ENCODE results near the gene UTP20. TPM values are rescaled to one million over a fixed set of nuclear protein-coding genes. Genes with fewer than 3 reads are reported as not detected.
"Not testable (repeated sequence)": the region's sequence is repeated elsewhere in the genome, so short reads cannot be mapped to it uniquely, and the experiment has no call there.

UTP20 gene
- total RNA-seq, 1 experiment from 2014 or later: 24.2 TPM

- in situ Hi-C loops (cut with HindIII; ENCODE audit: low sequenced_read_pairs): no loop called here
- DNase-seq (ENCODE audit: low spot score): no peak
Measured at GRCh38 chr12:101322480-101322879, 42.6 kb downstream of the UTP20 start.

DNA sequence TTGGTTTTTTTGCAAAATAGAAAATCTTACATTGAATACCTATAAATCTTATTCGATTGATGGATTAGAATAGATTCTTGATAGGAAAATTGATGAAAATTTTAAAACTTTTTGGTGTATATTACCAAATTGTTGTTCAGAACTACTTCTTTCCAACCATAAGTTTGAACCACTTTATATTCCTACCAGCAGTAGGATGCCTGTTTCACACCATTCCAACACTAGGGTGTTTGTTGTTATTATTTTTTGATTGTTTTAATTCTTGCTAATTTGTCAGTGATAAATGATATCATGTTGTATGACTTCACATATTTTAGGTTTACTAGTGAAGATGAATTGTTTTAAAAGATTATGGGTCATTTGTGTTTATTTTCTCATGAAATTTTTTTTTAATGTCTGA, 43.4 kb downstream of the UTP20 start:
- DNase-seq (ENCODE audit: low spot score): no peak
- in situ Hi-C loops (cut with HindIII; ENCODE audit: low sequenced_read_pairs): no loop called here

DNA sequence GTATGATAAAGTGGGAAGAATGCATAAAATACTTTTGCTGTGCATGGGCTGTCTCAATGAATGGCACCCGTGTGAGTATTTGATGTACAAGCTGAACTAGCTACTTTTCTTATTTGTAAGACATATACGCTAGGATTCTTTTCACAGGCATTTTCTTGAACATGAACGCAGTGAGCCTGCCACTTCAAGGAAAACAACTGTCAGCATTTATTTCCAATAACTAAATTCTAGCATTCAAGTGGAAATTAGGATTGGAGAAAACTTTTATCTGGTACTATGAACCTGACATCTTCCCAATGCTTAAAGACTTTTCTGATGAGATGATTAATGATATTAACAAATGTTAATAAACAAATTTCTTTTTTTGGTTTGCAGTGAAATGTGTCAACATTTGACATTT, 45.7 kb downstream of the UTP20 start:
- no peak for DNase-seq (ENCODE audit: low spot score)
- in situ Hi-C loops (cut with HindIII; ENCODE audit: low sequenced_read_pairs): no loop called here

GRCh38 chr12:101327051-101327450, 47.1 kb downstream of the UTP20 start:
- in situ Hi-C loops (cut with HindIII; ENCODE audit: low sequenced_read_pairs): no loop called here
- no peak for DNase-seq (ENCODE audit: low spot score)

- in situ Hi-C loops (cut with HindIII; ENCODE audit: low sequenced_read_pairs): no loop called here
- no peak for DNase-seq (ENCODE audit: low spot score)
Measured at GRCh38 chr12:101327546-101327945, 47.6 kb downstream of the UTP20 start.

DNA sequence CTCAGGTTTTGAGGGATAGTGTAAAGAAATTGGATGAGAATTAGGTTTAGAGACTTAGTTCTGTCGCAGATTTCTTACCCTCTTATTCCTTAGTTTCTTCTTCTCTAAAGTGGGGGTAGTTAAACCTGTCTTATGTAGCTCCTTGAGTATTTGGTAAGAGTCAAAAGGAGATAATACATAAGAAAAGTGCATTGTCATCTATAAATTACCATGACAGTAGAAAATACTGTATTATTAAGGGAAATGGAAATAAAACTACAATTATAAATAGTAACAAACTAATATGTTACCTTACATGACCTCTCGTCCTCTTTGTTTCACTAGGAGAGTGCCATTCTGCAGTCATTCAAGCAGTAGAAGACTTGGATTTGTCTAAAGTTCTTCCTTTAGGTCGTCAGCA, 49.0 kb downstream of the UTP20 start:
- in situ Hi-C loops (cut with HindIII; ENCODE audit: low sequenced_read_pairs): no loop called here
- no peak for DNase-seq (ENCODE audit: low spot score)

DNA sequence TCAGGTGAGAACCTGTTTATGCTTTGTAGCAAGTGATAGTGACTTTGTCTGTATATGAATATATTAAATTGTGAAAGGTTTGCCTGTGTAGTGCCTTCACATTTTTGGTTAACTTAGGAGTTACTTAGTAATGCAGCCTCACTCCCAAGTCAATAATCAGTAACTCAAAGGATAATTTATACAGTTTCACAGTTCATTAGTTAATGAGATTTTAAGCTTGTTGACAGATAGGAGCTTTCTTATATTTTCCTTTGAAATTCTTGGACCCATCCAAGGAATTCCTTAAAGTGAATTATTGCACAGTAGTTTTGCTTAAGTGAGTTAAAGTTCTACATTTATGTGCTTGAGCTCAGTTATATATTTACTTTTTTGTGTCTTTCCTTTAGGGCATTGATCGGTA, 50.7 kb downstream of the UTP20 start:
- in situ Hi-C loops (cut with HindIII; ENCODE audit: low sequenced_read_pairs): no loop called here
- no peak for DNase-seq (ENCODE audit: low spot score)

- in situ Hi-C loops (cut with HindIII; ENCODE audit: low sequenced_read_pairs): no loop called here
- no peak for DNase-seq (ENCODE audit: low spot score)
Measured at GRCh38 chr12:101336437-101336836, 56.5 kb downstream of the UTP20 start.

DNA sequence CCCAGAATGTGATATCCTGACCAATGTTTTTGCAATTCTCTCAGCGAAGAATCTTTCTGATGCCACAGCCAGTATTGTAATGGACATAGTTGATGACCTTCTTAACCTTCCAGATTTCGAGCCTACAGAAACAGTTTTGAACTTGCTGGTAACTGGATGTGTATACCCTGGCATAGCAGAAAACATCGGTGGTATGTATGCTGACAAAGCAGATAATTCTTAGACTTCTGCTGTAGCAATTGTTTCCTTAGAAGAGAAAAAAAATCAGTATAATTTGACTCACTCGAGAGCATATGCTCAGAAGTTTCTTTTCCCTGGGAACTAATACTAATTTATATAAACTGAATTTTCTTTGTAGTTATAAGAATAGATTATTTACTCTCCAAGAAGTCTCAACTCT, 58.2 kb downstream of the UTP20 start:
- no peak for DNase-seq (ENCODE audit: low spot score)
- in situ Hi-C loops (cut with HindIII; ENCODE audit: low sequenced_read_pairs): no loop called here

DNA sequence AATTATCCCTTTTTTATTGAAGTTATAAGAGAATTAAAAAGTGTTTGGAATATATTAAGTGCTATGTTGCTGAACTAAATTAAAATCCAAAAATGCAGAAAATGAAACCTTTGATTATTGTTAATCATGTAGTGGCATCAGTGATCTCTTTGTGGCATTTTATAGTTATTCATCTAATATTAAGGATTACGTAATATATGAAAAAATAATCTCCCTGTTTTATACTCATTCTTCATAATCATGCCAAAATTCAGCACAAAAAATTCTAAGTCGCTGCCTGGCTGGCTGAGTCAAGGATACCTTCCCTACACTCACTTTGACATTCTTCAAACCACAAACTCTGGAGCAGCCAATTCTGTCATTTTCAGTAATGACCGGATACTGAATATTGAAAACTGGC, 64.0 kb downstream of the UTP20 start:
- in situ Hi-C loops (cut with HindIII; ENCODE audit: low sequenced_read_pairs): no loop called here
- DNase-seq (ENCODE audit: low spot score): no peak

DNA sequence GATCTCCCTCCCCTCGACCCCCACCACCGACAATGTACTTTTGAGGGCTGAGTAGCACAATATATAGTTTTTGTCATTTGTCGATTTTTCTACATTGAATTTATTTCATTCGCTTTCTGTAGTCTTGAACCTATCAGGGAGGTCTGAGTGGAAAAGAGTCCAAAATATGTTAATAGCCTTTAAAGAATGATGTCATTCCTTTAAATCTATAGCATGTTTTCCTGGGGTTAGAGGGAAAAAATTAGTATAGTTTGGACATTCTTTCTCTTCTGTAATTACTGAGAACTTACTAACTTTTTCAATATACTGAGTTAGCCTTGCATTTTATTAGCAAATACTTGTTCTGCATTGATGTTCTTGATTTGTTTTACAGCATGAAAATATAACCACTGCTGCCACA, 71.8 kb downstream of the UTP20 start:
- DNase-seq (ENCODE audit: low spot score): no peak
- in situ Hi-C loops (cut with HindIII; ENCODE audit: low sequenced_read_pairs): no loop called here

- no peak for DNase-seq (ENCODE audit: low spot score)
- in situ Hi-C loops (cut with HindIII; ENCODE audit: low sequenced_read_pairs): no loop called here
Measured at GRCh38 chr12:101356794-101357193, 76.9 kb downstream of the UTP20 start.

DNA sequence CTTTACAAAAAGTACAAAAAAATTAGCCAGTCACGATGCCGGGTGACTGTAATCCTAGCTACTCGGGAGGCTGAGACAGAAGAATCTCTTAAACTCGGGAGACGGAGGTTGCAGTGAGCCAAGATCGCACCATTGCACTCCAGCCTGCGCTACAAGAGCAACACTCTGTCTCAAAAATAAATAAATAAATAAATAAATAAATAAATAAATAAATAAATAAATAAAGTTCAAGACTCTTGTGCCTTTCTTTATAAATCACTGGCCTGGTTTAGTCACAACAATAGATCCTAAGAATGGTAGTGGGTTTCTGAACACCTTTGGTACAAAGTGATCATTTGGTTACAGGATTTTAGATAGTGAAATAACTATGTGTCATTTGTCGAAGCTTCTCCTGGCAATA, 81.5 kb downstream of the UTP20 start:
- no peak for DNase-seq (ENCODE audit: low spot score)
- in situ Hi-C loops (cut with HindIII; ENCODE audit: low sequenced_read_pairs): no loop called here

DNA sequence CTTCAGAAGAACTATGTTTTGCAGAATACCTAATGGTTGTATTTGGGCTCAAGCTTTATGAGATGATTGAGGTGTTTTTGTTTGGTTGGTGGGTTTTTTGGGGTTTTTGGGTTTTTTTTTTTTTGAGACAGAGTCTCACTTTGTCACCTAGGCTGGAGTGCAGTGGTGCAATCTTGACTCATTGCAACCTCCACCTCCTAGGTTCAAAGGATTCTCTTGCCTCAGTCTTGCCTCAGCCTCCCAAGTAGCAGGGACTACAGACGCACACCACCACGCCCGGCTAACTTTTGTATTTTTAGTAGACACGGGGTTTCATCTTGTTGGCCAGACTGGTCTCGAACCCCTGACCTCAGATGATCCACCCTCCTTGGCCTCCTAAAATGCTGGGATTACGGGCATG, 88.1 kb downstream of the UTP20 start:
- no peak for DNase-seq (ENCODE audit: low spot score)
- in situ Hi-C loops (cut with HindIII; ENCODE audit: low sequenced_read_pairs): no loop called here

DNA sequence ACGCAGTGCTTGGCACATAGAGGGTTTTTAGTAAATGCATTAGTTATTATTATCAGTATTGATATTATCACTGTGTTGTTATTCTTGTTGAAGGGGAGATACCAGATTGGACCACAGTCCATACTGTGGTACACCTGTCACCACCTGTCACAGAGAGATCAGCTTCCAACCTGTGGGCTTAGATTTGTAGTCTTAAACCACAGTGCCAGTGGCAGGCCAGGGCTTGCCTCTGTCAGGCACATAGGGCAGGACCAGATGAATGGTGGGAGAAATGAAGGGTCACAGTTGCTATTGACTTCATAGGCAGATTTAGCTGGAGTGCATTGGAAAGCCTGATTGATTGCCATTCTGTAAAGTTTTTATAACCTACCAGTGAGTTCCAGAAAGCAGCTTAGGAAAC, 92.5 kb downstream of the UTP20 start:
- in situ Hi-C loops (cut with HindIII; ENCODE audit: low sequenced_read_pairs): no loop called here
- DNase-seq (ENCODE audit: low spot score): no peak

- in situ Hi-C loops (cut with HindIII; ENCODE audit: low sequenced_read_pairs): no loop called here
- DNase-seq (ENCODE audit: low spot score): no peak
Measured at GRCh38 chr12:101375573-101375972, 95.7 kb downstream of the UTP20 start.

- DNase-seq (ENCODE audit: low spot score): no peak
- in situ Hi-C loops (cut with HindIII; ENCODE audit: low sequenced_read_pairs): no loop called here
Measured at GRCh38 chr12:101379149-101379548, 99.2 kb downstream of the UTP20 start.

DNA sequence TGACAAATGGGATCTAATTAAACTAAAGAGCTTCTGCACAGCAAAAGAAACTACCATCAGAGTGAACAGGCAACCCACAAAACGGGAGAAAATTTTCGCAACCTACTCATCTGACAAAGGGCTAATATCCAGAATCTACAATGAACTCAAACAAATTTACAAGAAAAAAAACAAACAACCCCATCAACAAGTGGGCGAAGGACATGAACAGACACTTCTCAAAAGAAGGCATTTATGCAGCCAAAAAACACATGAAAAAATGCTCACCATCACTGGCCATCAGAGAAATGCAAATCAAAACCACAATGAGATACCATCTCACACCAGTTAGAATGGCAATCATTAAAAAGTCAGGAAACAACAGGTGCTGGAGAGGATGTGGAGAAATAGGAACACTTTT, 111.3 kb downstream of the UTP20 start:
- DNase-seq (ENCODE audit: low spot score); in situ Hi-C loops (cut with HindIII; ENCODE audit: low sequenced_read_pairs): not testable (repeated sequence)

- in situ Hi-C loops (cut with HindIII; ENCODE audit: low sequenced_read_pairs): no loop called here
- DNase-seq (ENCODE audit: low spot score): peak; percentile 32
Measured at GRCh38 chr12:101407049-101407435, 127.1 kb downstream of the UTP20 start.

- peak; percentile 88 for DNase-seq (ENCODE audit: low spot score)
- in situ Hi-C loops (cut with HindIII; ENCODE audit: low sequenced_read_pairs): no loop called here
Measured at GRCh38 chr12:101407436-101408345, 127.8 kb downstream of the UTP20 start, which contains the start of gene ARL1. TSS of gene ARL1 (minus strand) at chr12:101407772. CDS start at chr12:101407645, 127 bp downstream.

GRCh38 chr12:101410169-101410568, 130.3 kb downstream of the UTP20 start:
- DNase-seq (ENCODE audit: low spot score); in situ Hi-C loops (cut with HindIII; ENCODE audit: low sequenced_read_pairs): not testable (repeated sequence)
